HepG2 (cell line): ENCODE results near the gene SPI1. TPM values are rescaled to one million over a fixed set of nuclear protein-coding genes. Genes with fewer than 3 reads are reported as not detected.

Experiments
- HIVEP1 ChIP-seq: sonication (generic); formaldehyde crosslinking; IDR thresholded peaks from 2 replicates; pipeline ENCODE4 v1.4.0; 2020; ENCODE audit warnings: mild to moderate bottlenecking, missing genetic modification reagents
- IRF1 ChIP-seq: sonication (generic); formaldehyde crosslinking; IDR thresholded peaks from 2 replicates; pipeline ENCODE4 v1.4.0; 2020; ENCODE audit warnings: low read depth, mild to moderate bottlenecking, missing genetic modification reagents
- KLF12 ChIP-seq: sonication (generic); formaldehyde crosslinking; IDR thresholded peaks from 2 replicates; pipeline ENCODE4 v1.4.0; 2020; ENCODE audit warnings: missing genetic modification reagents, borderline replicate concordance
- MXD1 ChIP-seq: sonication (generic); formaldehyde crosslinking; IDR thresholded peaks from 2 replicates; pipeline ENCODE4 v1.4.0; 2020; ENCODE audit warnings: mild to moderate bottlenecking, missing genetic modification reagents
- NFRKB ChIP-seq: fragments of 450-650 bp; IDR thresholded peaks from 2 replicates; pipeline ENCODE4 v1.6.1; 2017
- RELA ChIP-seq: sonication (generic); formaldehyde crosslinking; IDR thresholded peaks from 2 replicates; pipeline ENCODE4 v1.4.0; 2020; ENCODE audit warnings: missing genetic modification reagents
- RFX3 ChIP-seq: IDR thresholded peaks from 2 replicates; pipeline ENCODE4 v1.6.1; 2016; ENCODE audit warnings: missing biosample characterization, missing genetic modification reagents
- SATB2 ChIP-seq: sonication (generic); formaldehyde crosslinking; IDR thresholded peaks from 2 replicates; pipeline ENCODE4 v1.5.0; 2020; ENCODE audit warnings: missing genetic modification reagents
- SOX5 ChIP-seq: IDR thresholded peaks from 2 replicates; pipeline ENCODE4 v1.6.1; 2016; ENCODE audit warnings: borderline replicate concordance
- SRF ChIP-seq: IDR thresholded peaks from 2 replicates; pipeline ENCODE4 v1.6.1; 2011; ENCODE audit warnings: mild to moderate bottlenecking, low read depth, low read length, moderate library complexity
- SRSF4 ChIP-seq: fragments of 200-400 bp; formaldehyde crosslinking; IDR thresholded peaks from one replicate; pipeline ENCODE4 v1.6.1; 2018; ENCODE audit warnings: mild to moderate bottlenecking, low read depth, low read length, moderate library complexity; ENCODE audit not compliant: poor library complexity, severe bottlenecking
- THYN1 ChIP-seq: sonication (generic); formaldehyde crosslinking; IDR thresholded peaks from 2 replicates; pipeline ENCODE4 v1.8.1; 2023; ENCODE audit warnings: low read depth, mild to moderate bottlenecking, moderate library complexity, missing genetic modification reagents, borderline replicate concordance
- TIGD3 ChIP-seq: sonication (generic); formaldehyde crosslinking; IDR thresholded peaks from 2 replicates; pipeline ENCODE4 v1.5.1; 2020; ENCODE audit warnings: mild to moderate bottlenecking, missing genetic modification reagents, borderline replicate concordance
- YEATS2 ChIP-seq: sonication (generic); formaldehyde crosslinking; IDR thresholded peaks from 2 replicates; pipeline ENCODE4 v1.4.0; 2020; ENCODE audit warnings: missing genetic modification reagents, borderline replicate concordance
- ZBED4 ChIP-seq: sonication (generic); formaldehyde crosslinking; IDR thresholded peaks from 2 replicates; pipeline ENCODE4 v1.4.0; 2020; ENCODE audit warnings: missing genetic modification reagents, borderline replicate concordance
- ZNF205 ChIP-seq: IDR thresholded peaks from 2 replicates; pipeline ENCODE4 v1.6.1; 2018; ENCODE audit warnings: missing biosample characterization, missing genetic modification reagents
- ZNF329 ChIP-seq: sonication (generic); formaldehyde crosslinking; IDR thresholded peaks from 2 replicates; pipeline ENCODE4 v1.9.0; 2021; ENCODE audit warnings: low read depth, mild to moderate bottlenecking, missing genetic modification reagents
- ZNF350 ChIP-seq: sonication (generic); formaldehyde crosslinking; IDR thresholded peaks from 2 replicates; pipeline ENCODE4 v1.4.0; 2020; ENCODE audit warnings: mild to moderate bottlenecking, low read depth, missing genetic modification reagents, borderline replicate concordance
- ZNF746 ChIP-seq: sonication (generic); formaldehyde crosslinking; IDR thresholded peaks from 2 replicates; pipeline ENCODE4 v1.8.0; 2022; ENCODE audit warnings: mild to moderate bottlenecking, missing genetic modification reagents
- ZNF775 ChIP-seq: sonication (generic); formaldehyde crosslinking; IDR thresholded peaks from 2 replicates; pipeline ENCODE4 v1.4.0; 2020; ENCODE audit warnings: missing genetic modification reagents, mild to moderate bottlenecking, moderate library complexity, borderline replicate concordance
- ZNF790 ChIP-seq: sonication (generic); formaldehyde crosslinking; IDR thresholded peaks from 2 replicates; pipeline ENCODE4 v1.8.0; 2022; ENCODE audit warnings: missing genetic modification reagents, mild to moderate bottlenecking, borderline replicate concordance
- ZNF883 ChIP-seq: sonication (generic); formaldehyde crosslinking; IDR thresholded peaks from 2 replicates; pipeline ENCODE4 v1.5.1; 2020; ENCODE audit warnings: mild to moderate bottlenecking, missing genetic modification reagents; ENCODE audit errors: not compliant biosample characterization
- polyA plus RNA-seq, 8 experiments: library from polyadenylated mRNA; depleted of rRNA in 3 of 8; stranded (reverse) in 7 of 8; unstranded in 1 of 8; fragments of >200 nt; fragmentation: Illumina TruSeq in 4 of 8; extraction: Trizol in 4 of 8; gene quantifications; 2 replicates each; pipeline versions ENCODE4 v1.2.1 to v1.2.3, GENCODE V29; 2011 to 2016; ENCODE audit warnings: low read depth in 4 of 8, missing spikeins in 1 of 8, mixed read lengths in 1 of 8; ENCODE audit not compliant: insufficient read depth in 1 of 8
- total RNA-seq, 5 experiments: library from RNA; depleted of rRNA; stranded (reverse); fragments of >200 nt; fragmentation: Illumina TruSeq; extraction: Trizol; gene quantifications; 2 replicates each; pipeline ENCODE4 v1.2.3, GENCODE V29; 2016; ENCODE audit warnings: low read depth in 1 of 5

The SPI1 gene
- total and polyA plus RNA-seq, 2 of the 13 experiments (the other 11 are each of a cell fraction or from before 2014, with no cell fraction given): not detected

- peak; percentile 58; the same call in 1 of the 2 replicates for TF ChIP-seq YEATS2 (CRISPR knock-in tag)
- TF ChIP-seq ZNF329 (CRISPR knock-in tag): no peak; the same call in 1 of the 2 replicates
- TF ChIP-seq SOX5 (CRISPR knock-in tag): no peak
- TF ChIP-seq ZNF790 (CRISPR knock-in tag): no peak
- peak; percentile 59; the same call in 1 of the 2 replicates for TF ChIP-seq ZNF205 (CRISPR knock-in tag)
- no peak for TF ChIP-seq ZNF746
- no peak; the same call in 1 of the 2 replicates for TF ChIP-seq MXD1 (CRISPR knock-in tag)
- no peak for TF ChIP-seq ZNF350
- TF ChIP-seq TIGD3 (CRISPR knock-in tag): no peak
- TF ChIP-seq NFRKB: no peak
- TF ChIP-seq THYN1 (CRISPR knock-in tag): no peak
- TF ChIP-seq IRF1 (CRISPR knock-in tag): no peak
- TF ChIP-seq SATB2 (CRISPR knock-in tag): no peak
- no peak for TF ChIP-seq HIVEP1 (CRISPR knock-in tag)
- TF ChIP-seq ZBED4 (CRISPR knock-in tag): peak; percentile 78; the same call in 1 of the 2 replicates
- no peak for TF ChIP-seq SRSF4
- TF ChIP-seq RELA: peak; percentile 47; the same call in 1 of the 2 replicates
- no peak for TF ChIP-seq ZNF883 (CRISPR knock-in tag)
- TF ChIP-seq RFX3 (CRISPR knock-in tag): no peak
- no peak for TF ChIP-seq SRF
- no peak for TF ChIP-seq ZNF775
- no peak for TF ChIP-seq KLF12 (CRISPR knock-in tag)
These were observed 22.8 kb downstream of the SPI1 start (continued) for GRCh38 chr11:47355283-47356128.
